H1 (cell line): ENCODE data around the gene GPR155.

Experiments used
- EZH2 ChIP-seq: fragments of 200-600 bp; sonication (generic); IDR thresholded peaks from 2 replicates; pipeline ENCODE4 v1.7.1; 2012; ENCODE audit warnings: low read depth, mild to moderate bottlenecking, moderate library complexity, low read length, inconsistent platforms; ENCODE audit not compliant: severe bottlenecking
- FOSL1 ChIP-seq: IDR thresholded peaks from 2 replicates; pipeline ENCODE4 v1.6.1; 2011; ENCODE audit warnings: mild to moderate bottlenecking, low read depth, low read length, moderate library complexity; ENCODE audit not compliant: insufficient read depth

DNA sequence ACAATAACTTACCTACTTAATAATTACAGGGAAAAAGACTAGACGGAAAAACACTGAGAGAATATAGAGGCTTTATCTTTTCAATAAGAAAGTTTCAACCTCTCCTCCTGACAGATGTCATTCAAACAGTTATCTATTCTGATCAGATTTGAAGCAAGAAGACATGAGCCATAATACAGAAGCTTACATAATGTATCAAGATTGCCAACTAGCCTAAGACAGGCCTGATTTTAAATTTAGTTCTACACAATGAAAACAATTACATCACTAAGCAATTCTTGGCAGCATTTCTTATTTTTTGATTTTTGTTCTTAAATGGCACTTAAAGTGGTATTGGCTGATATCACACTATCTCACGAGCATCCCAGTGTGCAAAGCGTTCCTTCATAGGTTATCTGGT lies 41.6 kb downstream of the GPR155 start:
- no peak for TF ChIP-seq FOSL1
- no peak for TF ChIP-seq EZH2
